Ishikawa (cell line): ENCODE measurements around the gene CRX.

Experiments
- CEBPB ChIP-seq: IDR thresholded peaks from 2 replicates; pipeline ENCODE4 v1.6.1; 2012
- CREB1 ChIP-seq: IDR thresholded peaks from 2 replicates; pipeline ENCODE4 v1.6.1; 2012; ENCODE audit warnings: low read depth
- EGR1 ChIP-seq: IDR thresholded peaks from 2 replicates; pipeline ENCODE4 v1.6.1; 2012
- EP300 ChIP-seq: IDR thresholded peaks from 2 replicates; pipeline ENCODE4 v1.6.1; 2012; ENCODE audit warnings: borderline replicate concordance
- FOXM1 ChIP-seq: IDR thresholded peaks from 2 replicates; pipeline ENCODE4 v1.6.1; 2012; ENCODE audit warnings: low read depth, borderline replicate concordance
- NFIC ChIP-seq: IDR thresholded peaks from 2 replicates; pipeline ENCODE4 v1.6.1; 2012
- RAD21 ChIP-seq: IDR thresholded peaks from 2 replicates; pipeline ENCODE4 v1.6.1; 2012; ENCODE audit warnings: low read depth
- TAF1 ChIP-seq: IDR thresholded peaks from 2 replicates; pipeline ENCODE4 v1.6.1; 2012; ENCODE audit warnings: low read depth, mild to moderate bottlenecking
- TCF12 ChIP-seq: IDR thresholded peaks from 2 replicates; pipeline ENCODE4 v1.6.1; 2012; ENCODE audit warnings: low read depth
- TEAD4 ChIP-seq: IDR thresholded peaks from 2 replicates; pipeline ENCODE4 v1.6.1; 2012
- YY1 ChIP-seq: IDR thresholded peaks from 2 replicates; pipeline ENCODE4 v1.6.1; 2012; ENCODE audit warnings: low read depth
- ZBTB7A ChIP-seq: IDR thresholded peaks from 2 replicates; pipeline ENCODE4 v1.6.1; 2012; ENCODE audit warnings: low read depth
- TF ChIP-seq, protein P1 (sequence below): IDR thresholded peaks from 2 replicates; pipeline ENCODE4 v1.6.1; 2012
- TF ChIP-seq, protein P2 (sequence below): IDR thresholded peaks from 2 replicates; pipeline ENCODE4 v1.6.1; 2012; ENCODE audit warnings: low read depth, mild to moderate bottlenecking
- TF ChIP-seq, protein P3 (sequence below): IDR thresholded peaks from 2 replicates; pipeline ENCODE4 v1.6.1; 2012

Gene CRX

DNA sequence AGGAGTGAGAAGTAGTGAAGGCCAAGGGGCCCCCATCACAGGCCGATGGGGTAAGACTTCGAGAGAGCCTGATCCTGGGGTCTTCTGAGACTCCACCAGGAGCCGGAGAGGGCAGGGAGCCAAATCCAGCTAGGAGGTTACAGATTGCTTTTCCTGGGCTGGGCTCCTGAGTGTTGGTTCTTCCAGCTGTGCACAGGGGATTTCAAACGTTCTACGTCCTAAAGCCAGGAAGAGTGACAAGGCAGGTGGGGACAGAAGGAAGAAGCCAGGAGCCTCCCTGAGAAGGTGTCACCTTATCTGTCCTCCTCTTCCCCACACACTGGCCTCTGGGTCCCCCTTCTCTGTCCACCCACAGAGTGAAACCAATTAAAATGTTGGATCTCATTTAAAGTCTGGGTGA, 21.2 kb downstream of the CRX start:
- TF ChIP-seq TCF12 (no peak), YY1 (no peak)

DNA sequence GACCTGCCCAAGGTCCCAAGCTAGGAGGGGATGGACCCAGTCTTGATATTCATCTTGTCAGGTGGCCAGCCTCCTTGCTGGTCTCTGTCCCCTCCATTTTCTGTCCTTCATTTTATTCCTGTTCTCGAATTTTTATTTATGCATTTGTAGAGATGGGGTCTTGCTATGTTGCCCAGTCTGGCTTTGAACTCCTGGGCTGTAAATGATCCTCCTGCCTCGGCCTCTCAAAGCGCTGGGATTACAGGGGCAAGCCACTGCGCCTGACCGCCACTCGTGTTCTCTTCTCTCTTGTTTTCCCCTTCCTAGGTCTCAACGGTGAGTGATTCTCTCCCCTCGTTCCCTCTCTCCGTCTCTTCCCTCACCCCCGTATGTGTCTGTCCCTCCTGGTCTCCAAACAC, 26.7 kb downstream of the CRX start:
- TF ChIP-seq, protein P1, sequence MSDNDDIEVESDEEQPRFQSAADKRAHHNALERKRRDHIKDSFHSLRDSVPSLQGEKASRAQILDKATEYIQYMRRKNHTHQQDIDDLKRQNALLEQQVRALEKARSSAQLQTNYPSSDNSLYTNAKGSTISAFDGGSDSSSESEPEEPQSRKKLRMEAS, result no peak
- no peak for TF ChIP-seq YY1
- TF ChIP-seq TCF12, result no peak
- TF ChIP-seq, protein P2, sequence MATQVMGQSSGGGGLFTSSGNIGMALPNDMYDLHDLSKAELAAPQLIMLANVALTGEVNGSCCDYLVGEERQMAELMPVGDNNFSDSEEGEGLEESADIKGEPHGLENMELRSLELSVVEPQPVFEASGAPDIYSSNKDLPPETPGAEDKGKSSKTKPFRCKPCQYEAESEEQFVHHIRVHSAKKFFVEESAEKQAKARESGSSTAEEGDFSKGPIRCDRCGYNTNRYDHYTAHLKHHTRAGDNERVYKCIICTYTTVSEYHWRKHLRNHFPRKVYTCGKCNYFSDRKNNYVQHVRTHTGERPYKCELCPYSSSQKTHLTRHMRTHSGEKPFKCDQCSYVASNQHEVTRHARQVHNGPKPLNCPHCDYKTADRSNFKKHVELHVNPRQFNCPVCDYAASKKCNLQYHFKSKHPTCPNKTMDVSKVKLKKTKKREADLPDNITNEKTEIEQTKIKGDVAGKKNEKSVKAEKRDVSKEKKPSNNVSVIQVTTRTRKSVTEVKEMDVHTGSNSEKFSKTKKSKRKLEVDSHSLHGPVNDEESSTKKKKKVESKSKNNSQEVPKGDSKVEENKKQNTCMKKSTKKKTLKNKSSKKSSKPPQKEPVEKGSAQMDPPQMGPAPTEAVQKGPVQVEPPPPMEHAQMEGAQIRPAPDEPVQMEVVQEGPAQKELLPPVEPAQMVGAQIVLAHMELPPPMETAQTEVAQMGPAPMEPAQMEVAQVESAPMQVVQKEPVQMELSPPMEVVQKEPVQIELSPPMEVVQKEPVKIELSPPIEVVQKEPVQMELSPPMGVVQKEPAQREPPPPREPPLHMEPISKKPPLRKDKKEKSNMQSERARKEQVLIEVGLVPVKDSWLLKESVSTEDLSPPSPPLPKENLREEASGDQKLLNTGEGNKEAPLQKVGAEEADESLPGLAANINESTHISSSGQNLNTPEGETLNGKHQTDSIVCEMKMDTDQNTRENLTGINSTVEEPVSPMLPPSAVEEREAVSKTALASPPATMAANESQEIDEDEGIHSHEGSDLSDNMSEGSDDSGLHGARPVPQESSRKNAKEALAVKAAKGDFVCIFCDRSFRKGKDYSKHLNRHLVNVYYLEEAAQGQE, result no peak
- TF ChIP-seq RAD21, result no peak
- TF ChIP-seq ZBTB7A, result no peak
- TF ChIP-seq, protein P3, sequence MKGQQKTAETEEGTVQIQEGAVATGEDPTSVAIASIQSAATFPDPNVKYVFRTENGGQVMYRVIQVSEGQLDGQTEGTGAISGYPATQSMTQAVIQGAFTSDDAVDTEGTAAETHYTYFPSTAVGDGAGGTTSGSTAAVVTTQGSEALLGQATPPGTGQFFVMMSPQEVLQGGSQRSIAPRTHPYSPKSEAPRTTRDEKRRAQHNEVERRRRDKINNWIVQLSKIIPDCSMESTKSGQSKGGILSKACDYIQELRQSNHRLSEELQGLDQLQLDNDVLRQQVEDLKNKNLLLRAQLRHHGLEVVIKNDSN, result no peak
- TF ChIP-seq EP300, result no peak
- no peak for TF ChIP-seq TAF1
- no peak for TF ChIP-seq CEBPB
- no peak for TF ChIP-seq NFIC
- no peak for TF ChIP-seq FOXM1
- TF ChIP-seq EGR1, result no peak
- TF ChIP-seq CREB1, result no peak
- TF ChIP-seq TEAD4, result no peak

DNA sequence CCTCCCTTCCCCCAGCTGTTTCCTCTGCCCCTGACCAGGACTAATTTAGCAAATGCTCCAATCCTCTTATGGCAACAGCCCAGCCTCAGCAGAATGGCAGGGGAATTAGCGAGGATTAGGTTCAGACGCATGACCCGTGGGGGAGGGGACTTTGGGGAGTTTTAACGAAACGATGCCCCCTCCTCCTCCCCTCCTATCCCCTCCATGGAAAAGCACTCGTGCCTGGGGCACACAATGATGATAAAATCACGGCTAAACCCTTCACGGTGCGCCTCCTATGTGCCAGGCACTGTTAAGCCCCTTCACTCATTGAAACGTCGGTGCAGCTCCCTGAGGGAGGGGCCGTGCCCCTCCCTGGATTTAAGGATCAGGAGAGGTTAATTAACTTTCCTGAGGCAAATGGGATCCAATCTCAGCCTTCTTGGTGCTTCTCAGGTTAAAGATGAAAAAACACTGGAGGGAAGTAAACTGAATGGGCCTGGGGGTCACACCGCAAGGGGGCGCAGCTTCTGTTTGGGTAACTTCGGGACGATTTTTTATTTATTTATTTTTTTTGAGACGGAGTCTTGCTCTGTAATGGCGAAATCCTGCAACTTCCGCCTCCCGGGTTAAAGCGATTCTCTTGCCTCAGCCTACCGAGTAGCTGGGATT, 27.2 kb downstream of the CRX start:
- TF ChIP-seq YY1, result no peak
- TF ChIP-seq TEAD4, result no peak
- TF ChIP-seq CREB1, result no peak
- no peak for TF ChIP-seq FOXM1
- no peak for TF ChIP-seq EGR1
- TF ChIP-seq, protein P3, result no peak
- TF ChIP-seq ZBTB7A, result no peak
- TF ChIP-seq CEBPB, result no peak
- TF ChIP-seq TAF1, result no peak
- no peak for TF ChIP-seq NFIC
- no peak for TF ChIP-seq TCF12
- TF ChIP-seq, protein P1, result no peak
- no peak for TF ChIP-seq RAD21
- no peak for TF ChIP-seq EP300
- TF ChIP-seq, protein P2, result no peak

DNA sequence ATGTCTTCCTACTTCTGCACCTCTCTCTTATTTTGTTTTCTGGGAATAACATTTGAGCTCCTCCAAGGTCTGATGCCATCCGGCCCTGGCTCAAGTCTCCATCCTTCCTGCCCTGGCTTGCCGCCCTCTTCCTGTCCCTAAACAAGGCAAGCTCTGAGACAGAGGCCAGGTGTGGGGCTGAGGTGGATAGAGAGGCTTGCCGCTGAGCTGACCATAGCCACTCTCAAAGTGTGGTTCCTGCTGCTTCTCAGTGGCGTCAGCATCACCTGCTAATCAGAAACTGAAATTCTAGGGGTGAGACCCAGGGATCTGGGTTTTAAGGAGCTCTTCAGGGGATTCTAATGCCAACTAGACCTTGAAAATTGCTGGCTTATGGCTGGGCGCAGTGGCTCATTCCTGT, 31.3 kb downstream of the CRX start:
- TF ChIP-seq, protein P2, result no peak
- TF ChIP-seq NFIC (no peak), TAF1 (no peak), CEBPB (no peak)

DNA sequence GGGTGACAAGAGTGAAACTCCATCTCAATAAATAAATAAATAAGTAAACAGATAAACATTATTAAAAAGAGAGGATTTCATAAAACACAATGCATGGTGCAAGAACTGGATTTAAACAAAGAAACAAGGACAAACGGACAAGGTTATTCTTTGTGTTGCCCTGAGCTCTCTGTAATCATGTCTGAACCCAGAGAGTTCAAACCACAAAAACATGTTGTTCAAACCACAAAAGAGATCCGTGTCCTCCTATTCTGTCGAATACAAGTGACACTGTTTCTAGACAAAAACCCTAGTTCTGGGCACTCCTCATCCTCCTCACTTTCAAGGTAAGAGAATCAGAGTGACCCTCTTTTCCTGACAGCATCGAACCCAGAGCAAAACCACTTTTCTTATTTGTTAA, 32.7 kb downstream of the CRX start:
- TF ChIP-seq EGR1 (no peak), TAF1 (no peak), EP300 (no peak), NFIC (no peak), FOXM1 (no peak), CEBPB (no peak)
- TF ChIP-seq, protein P3, result no peak
